D721Med (cell line): ENCODE data around the gene CD300H.

ENCODE experiments used
- DNase-seq: peaks from one replicate; pipeline ENCODE4 v3.0.0; 2011; ENCODE audit warnings: low spot score; ENCODE audit not compliant: insufficient read length
- FAIRE-seq: peaks from 2 replicates; lab custom pipeline; 2011; peaks lifted over from hg19 to GRCh38; lab: Jason Lieb, UNC
- CTCF ChIP-seq: IDR thresholded peaks from 2 replicates; pipeline ENCODE4 v1.5.1; 2012; ENCODE audit warnings: mild to moderate bottlenecking, control low read depth; ENCODE audit not compliant: insufficient read depth; ENCODE audit errors: missing control alignments

Gene CD300H

GRCh38 chr17:74550602-74551001 lies 16.7 kb downstream of the CD300H start:
- FAIRE-seq = no peak
- no peak for DNase-seq
- no peak for TF ChIP-seq CTCF

DNA sequence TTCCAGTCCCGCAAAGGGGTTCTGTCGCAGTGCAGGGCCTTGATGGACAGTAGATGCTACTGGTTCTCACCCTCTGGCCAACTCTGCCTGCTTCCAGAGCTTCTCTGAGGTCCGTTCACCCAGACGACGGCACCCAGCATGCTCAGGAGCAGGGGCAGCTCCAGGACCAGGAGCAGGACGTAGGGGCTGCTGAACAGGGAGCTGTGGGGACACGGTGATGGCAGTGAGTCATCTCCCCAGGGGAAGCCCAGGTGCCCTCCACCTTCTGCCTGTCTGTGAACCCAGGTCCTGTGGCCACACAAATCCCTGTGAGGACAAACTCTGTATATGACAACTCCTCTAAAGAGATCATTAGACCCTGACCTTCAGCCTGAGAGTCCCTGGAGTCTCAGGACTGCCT lies 18.0 kb downstream of the CD300H start:
- no peak for TF ChIP-seq CTCF
- no peak for FAIRE-seq
- no peak for DNase-seq

DNA sequence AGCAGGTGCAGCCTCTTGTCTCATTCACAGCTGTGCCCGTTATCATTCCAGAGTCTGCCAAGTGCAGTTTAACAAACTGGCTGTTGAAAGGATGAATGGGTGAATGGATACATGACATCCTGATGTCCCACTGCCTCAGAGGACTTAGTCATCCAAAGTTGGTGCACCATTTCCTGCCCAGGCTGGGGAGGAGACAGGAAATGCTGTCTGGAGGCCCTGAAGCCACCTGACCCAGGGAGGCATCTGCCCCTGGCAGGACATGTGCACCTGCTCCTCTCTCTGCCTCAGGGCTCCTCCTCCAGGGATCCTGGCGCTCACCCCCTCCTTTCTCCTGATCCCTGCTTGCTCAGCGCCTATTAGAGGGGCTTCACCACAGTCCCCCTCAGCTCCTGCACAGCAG lies 19.6 kb downstream of the CD300H start:
- DNase-seq = no peak
- TF ChIP-seq CTCF = no peak
- FAIRE-seq = no peak

GRCh38 chr17:74547264-74547663 lies 20.0 kb downstream of the CD300H start:
- DNase-seq (no peak), FAIRE-seq (no peak)
- TF ChIP-seq CTCF = no peak

GRCh38 chr17:74546586-74546985 lies 20.7 kb downstream of the CD300H start:
- no peak for TF ChIP-seq CTCF
- FAIRE-seq (no peak), DNase-seq (no peak)

DNA sequence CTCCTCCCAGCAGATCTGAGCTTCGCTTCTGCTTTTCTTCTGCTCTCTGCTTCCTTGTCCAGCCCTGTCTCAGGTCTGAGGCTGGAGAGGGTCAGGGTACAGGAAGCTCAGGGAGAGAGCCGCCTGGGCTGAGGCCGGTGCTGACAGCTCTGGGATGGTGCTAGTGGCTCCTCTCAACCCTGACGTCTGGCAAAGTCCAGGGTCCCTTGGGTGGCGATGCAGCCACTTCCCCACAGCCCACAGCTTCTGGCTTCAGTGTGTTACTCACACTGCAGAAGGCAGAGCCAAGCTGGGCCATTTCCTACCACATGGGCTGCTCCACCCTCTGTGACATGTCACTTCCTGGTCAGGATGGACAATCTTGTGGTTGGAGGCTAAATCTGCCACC lies 21.5 kb downstream of the CD300H start, which contains the start of gene CD300C:
Gene CD300C (minus strand): TSS at position 273 of the 388 bp plus-strand sequence. CDS start 333 bp downstream, outside the sequence.
- FAIRE-seq (no peak), DNase-seq (no peak)
- no peak for TF ChIP-seq CTCF

DNA sequence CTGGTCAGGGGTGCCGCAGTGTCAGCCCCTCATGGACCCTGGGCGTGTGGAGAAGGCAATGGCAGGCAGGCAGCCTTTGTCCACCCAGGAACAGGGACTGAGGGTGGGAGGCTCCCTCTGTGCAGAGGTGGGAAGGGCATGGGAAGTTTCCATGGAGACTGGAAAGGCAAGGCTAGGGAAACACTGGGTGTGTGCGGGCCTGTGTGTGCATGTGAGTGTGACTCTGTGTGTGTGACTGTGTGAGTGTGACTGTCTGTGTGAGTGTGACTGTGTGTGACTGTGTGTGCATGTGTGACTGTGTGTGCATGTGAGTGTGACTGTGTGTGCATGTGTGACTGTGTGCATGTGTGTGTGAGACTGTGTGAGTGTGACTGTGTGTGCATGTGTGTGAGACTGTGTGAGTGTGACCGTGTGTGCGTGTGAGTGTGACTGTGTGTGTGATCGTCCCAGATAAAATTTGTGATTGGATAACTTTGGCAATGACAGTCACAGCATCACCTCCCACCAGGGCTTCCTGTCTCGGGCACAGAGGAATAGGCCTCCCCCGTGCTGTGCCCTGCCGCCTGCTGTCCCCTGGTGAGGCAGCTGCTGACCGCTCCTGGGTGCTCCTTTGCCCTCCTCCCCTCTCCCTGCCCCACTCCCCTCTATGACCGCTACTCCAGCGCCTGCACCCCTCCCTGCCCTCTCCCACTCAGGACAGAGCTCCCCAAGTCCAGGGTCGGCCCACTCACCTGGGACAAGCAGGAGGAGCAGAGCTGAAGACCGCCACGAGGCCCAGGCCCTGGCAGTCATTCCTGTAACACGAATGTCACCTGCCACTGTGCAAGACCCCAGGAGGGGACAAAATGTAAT lies 22.1 kb downstream of the CD300H start:
- no peak for DNase-seq
- FAIRE-seq = no peak
- TF ChIP-seq CTCF = no peak
